ENCODE data around the gene HDHD5.

Gene HDHD5

GRCh38 chr22:17158568-17159503 lies at the start of gene HDHD5:
TSS of gene HDHD5 (minus strand) at chr22:17159277. CDS start at chr22:17159251, 26 bp downstream.
- peak; percentile 94 for DNase-seq

- no peak for DNase-seq
Observed at GRCh38 chr22:17205432-17205831, 46.4 kb upstream of the HDHD5 start.

GRCh38 chr22:17201285-17201945 lies 42.3 kb upstream of the HDHD5 start:
- DNase-seq: no peak

- DNase-seq: peak; percentile 89
Observed at GRCh38 chr22:17199003-17199731, 40.1 kb upstream of the HDHD5 start.

- peak; percentile 66 for DNase-seq
Observed at GRCh38 chr22:17198170-17199002, 39.3 kb upstream of the HDHD5 start.

GRCh38 chr22:17194213-17194612 lies 35.1 kb upstream of the HDHD5 start:
- DNase-seq: no peak

- no peak for DNase-seq
Observed at GRCh38 chr22:17192186-17192585, 33.1 kb upstream of the HDHD5 start.

GRCh38 chr22:17191163-17191784 lies 32.2 kb upstream of the HDHD5 start:
- no peak for DNase-seq

GRCh38 chr22:17190702-17191101 lies 31.6 kb upstream of the HDHD5 start:
- no peak for DNase-seq

GRCh38 chr22:17176715-17177114 lies 17.6 kb upstream of the HDHD5 start:
- no peak for DNase-seq

GRCh38 chr22:17172029-17172833 lies 13.2 kb upstream of the HDHD5 start:
- DNase-seq: peak; percentile 53

- peak; percentile 88 for DNase-seq
Observed at GRCh38 chr22:17171153-17172028, 12.3 kb upstream of the HDHD5 start.

GRCh38 chr22:17167486-17167885 lies 8.4 kb upstream of the HDHD5 start:
- DNase-seq: no peak

GRCh38 chr22:17164392-17165024 lies 5.4 kb upstream of the HDHD5 start:
- no peak for DNase-seq

GRCh38 chr22:17162731-17163130 lies 3.7 kb upstream of the HDHD5 start:
- DNase-seq: no peak

GRCh38 chr22:17161991-17162390 lies 2.9 kb upstream of the HDHD5 start:
- no peak for DNase-seq

GRCh38 chr22:17159504-17159951 lies 451 bp upstream of the HDHD5 start:
- peak; percentile 55 for DNase-seq

- DNase-seq: no peak
Observed at GRCh38 chr22:17158176-17158567, 905 bp downstream of the HDHD5 start.

- no peak for DNase-seq
Observed at GRCh38 chr22:17157714-17158113, 1.4 kb downstream of the HDHD5 start.

Data from femur (tissue), 1 donor.